Stimulated activated CD4-positive, alpha-beta T cell treated with anti-CD3 and anti-CD28 coated beads, Interleukin-2, amount 100 ng/mL, for 48 hours (primary cell): Measurements from ENCODE around the gene SLC27A1.
A peak's percentile ranks its signal among the peaks of the same experiment; 100 is the strongest.
"Not testable (repeated sequence)": the region's sequence is repeated elsewhere in the genome, so short reads cannot be mapped to it uniquely, and the experiment has no call there.

Experiments
- DNase-seq, 2 donors: peaks; one replicate each; pipeline ENCODE4 v3.0.0-alpha.2; 2020

Gene SLC27A1

DNA sequence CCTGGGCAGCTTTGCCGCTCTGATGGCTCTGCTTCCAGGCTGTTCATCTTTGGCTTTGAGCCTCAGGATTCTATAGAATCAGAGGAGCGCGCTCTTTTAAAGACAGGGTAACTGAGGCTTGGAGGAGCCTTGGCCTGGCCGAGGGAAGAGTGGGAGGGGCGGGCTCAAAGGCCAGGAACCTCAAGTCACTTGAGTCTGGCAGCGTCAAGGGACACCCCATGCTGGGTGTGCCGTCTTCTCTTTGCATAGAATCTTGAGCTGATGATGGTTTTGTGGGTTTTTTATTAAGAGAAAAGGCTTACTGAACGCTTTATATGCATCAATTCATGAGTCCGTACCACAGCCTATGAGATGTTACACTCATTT lies 42.2 kb downstream of the SLC27A1 start:
- DNase-seq = no peak

DNA sequence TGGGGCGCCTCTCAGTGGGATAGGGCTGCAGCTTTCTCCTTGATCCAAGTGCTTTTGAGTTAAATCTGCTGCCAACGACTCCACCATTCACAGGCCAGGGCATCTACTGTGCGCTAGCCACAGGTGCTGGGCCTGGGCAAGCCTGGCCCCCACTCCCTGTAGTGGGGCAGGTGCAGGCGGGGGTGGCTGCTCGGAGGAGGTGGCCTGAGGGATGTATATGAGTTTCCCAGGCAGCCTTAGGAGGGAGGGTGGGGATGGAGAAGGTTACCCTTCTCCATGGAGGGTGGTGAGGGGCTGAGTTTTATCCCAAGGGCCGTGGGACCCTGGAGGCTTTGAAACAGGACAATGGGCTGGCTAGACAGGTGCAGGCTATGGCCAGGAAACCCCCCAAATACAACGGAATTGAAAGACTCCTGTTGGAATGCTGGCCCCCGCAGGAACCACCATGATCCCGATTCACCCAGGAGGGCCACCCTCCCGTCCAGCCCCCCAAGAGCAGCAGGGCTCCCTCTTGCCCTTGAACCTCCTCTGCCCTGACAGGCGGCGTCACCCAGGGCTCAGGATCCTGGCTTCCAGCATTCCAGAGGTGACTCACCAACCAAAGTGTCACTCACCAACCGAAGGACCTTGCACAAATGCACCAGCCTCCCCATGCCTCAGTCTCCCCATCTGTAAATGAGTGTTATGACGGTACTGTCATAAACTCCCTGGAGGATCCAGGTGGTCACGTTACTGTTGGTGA lies 45.3 kb downstream of the SLC27A1 start:
- DNase-seq = no peak

DNA sequence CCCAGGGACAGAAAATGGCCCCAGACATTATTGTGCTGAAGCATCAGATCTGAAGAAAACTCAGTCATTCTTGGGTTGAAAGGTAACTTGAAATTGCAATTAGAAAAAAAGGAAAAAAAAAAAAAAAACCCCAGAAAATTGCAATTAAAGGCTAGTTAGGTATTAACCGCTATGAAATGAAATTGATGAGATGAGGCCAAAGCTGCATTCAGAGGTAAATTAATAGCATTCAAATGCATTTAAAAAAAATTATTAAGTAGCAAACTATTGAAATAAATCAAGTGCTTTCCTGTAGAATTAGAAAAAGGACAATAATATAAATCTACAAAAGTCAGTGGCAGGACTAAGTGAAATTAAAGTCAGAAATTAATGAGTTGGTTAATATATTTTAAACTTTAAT lies 47.6 kb downstream of the SLC27A1 start:
- DNase-seq = no peak

GRCh38 chr19:17518654-17519053 lies 48.3 kb downstream of the SLC27A1 start:
- not testable (repeated sequence) for DNase-seq

GRCh38 chr19:17519967-17520366 lies 49.6 kb downstream of the SLC27A1 start:
- no peak for DNase-seq

DNA sequence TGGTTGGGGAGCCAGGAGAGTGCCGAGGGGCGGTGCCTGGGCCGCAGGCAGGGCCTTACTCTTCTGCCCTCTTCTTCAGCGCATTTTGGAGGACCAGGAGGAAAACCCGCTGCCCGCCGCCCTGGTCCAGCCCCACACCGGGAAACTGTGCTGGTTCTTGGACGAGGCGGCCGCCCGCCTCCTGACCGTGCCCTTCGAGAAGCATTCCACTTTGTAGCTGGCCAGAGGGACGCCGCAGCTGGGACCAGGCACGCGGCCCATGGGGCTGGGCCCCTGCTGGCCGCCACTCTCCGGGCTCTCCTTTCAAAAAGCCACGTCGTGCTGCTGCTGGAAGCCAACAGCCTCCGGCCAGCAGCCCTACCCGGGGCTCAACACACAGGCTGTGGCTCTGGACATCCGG lies 50.5 kb downstream of the SLC27A1 start:
- no peak for DNase-seq

- DNase-seq = peak; percentile 33 to 48
Observed at GRCh38 chr19:17522988-17523872, 52.9 kb downstream of the SLC27A1 start.

- DNase-seq = no peak
Observed at GRCh38 chr19:17524651-17525050, 54.3 kb downstream of the SLC27A1 start.

- DNase-seq = no peak
Observed at GRCh38 chr19:17525141-17525540, 54.8 kb downstream of the SLC27A1 start.

- no peak for DNase-seq
Observed at GRCh38 chr19:17526922-17527321, 56.6 kb downstream of the SLC27A1 start.

DNA sequence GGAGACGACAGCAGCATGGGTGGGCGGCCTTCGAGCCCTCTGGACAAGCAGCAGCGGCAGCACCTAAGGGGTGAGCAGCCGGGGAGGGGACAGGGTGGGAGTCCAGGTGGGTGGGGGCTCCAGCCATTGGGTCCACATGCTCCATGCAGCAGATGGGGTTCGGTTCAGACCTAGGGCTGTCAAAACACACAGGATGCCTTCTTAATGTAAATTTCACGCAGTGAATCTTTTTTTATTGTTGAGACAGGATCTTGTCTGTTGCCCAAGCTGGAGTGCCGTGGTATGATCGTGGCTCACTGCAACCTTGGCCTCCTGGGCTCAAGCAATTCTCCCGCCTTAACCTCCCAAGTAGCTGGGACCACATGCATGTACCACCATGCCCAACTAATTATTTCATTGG lies 57.0 kb downstream of the SLC27A1 start:
- DNase-seq = no peak

GRCh38 chr19:17528610-17529009 lies 58.3 kb downstream of the SLC27A1 start:
- no peak for DNase-seq

DNA sequence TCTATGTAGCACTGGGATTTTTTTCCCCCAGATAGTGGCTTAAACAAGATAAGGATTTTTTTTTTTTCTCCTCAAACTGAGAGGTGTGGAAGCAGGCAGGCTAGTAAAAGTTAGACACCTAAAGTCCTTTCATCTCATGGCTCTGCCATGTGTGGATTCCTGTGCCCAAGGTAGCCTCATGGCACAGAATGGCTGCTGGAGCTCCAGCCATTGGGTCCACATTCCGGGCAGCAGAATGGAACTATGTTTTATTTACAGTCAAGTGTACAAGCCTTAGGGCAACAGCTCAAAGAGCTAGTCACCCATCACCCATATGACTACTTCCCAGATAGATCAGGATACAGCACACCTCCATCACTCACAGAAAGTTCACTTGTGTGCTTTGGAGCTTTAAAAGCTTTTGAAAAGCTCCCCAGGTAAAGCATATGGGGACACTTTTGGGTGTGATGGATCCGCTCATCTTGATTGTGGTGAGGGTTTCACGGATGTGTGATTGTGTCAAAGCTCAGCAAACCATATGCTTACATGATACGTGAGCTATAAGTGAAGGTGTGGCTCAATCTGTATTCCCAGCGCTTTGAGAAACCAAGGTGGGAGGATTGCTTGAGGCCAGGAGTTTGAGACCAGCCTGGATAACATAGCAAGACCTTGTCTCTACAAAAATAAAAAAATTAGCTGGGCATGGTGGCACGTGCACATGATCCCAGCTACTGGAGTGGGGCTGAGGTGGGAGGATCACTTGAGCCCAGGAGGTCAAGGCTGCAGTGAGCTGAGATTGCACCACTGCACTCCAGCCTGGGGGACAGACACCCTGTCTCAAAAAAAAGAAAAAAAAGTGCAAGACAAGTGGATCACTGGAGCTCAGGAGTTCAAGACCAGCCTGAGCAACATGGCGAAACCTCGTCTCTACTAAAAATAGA lies 59.2 kb downstream of the SLC27A1 start:
- no peak for DNase-seq

- DNase-seq = no peak
Observed at GRCh38 chr19:17530586-17530985, 60.3 kb downstream of the SLC27A1 start.

DNA sequence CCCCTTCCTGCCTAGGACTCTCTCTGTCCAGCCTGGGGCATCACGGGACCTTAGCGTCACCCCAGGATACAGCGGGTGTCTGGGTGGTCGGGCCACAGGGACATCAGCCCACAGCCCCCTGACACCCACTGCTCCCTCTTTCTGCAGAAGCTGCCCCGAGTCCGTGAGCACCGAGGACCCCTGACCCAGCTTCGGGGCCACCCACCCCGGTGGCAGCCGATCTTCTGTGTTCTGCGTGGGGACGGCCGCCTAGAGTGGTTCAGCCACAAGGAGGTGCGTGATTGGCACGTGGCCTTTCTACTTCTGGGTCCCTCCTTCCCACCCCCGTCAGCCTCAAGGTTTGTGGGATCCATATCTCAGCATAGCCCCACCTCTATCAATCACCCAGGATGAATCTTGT lies 61.8 kb downstream of the SLC27A1 start:
- no peak for DNase-seq

DNA sequence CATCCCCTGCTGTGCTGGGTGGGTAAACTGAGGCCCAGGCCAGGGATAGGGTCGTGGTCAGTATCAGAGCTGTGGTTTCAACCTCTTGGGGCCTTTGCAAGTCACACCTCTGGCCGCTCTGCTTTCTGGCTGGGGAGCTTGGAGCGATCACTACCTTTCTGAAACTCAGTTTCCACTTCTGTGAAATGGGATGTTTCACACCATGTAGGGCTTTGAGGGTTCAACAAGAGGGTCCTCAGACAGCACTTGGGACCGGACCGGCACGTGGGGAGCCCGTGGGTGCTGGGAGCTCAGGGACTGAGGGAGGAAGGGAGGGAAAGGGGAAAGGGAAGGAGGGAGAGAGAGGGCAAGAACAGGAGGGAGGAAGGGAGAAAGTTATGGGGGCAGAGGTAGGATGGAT lies 62.2 kb downstream of the SLC27A1 start:
- no peak for DNase-seq

DNA sequence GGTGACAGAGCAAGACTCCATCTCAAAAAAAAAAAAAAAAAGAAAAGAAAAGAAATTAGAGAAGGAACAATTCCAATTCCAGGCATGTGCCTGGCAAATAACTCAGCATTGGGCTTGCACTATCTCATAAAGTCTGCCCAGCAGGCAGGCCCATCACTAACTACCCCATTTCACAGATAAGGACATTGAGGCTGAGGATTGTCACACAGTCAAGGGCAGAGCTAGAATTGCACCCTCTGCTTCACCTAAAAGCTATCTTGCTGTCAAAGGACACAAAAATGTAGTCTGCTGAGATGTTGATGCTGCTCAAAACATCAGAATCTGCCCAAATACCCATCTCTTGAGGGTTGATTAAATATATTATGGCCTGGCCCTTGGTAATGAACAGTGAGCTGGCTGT lies 64.4 kb downstream of the SLC27A1 start:
- no peak for DNase-seq

GRCh38 chr19:17536955-17537354 lies 66.6 kb downstream of the SLC27A1 start:
- no peak for DNase-seq

DNA sequence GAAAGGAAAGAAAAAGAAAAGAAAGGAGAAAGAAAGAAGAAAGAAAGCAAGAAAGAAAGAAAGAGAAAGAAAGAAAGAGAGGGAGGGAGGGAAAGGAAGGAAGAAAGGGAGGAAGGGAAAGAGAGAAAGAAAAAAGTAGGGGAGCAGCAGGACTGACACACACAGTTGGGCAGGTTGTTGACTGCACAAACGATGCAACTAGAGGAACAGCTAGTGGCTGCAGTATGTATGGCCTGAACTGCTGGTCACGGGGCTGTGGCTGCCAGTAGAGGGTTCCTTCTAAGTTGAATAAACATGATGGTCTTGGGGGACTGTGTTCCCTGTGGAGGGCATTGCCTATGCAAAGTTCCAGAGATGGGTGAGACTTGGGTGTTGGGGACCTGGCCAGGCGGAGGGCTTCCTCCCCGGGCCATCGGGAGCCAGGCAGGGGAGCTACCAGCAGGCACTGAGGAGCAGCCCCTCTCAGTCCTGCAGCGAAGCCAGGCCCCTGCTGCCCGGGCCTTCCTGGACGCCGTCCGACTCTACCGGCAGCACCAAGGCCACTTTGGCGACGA lies 68.4 kb downstream of the SLC27A1 start:
- no peak for DNase-seq

GRCh38 chr19:17539238-17540117 lies 69.2 kb downstream of the SLC27A1 start:
- peak; percentile 97 to 98 for DNase-seq

- DNase-seq = no peak
Observed at GRCh38 chr19:17540174-17540573, 69.8 kb downstream of the SLC27A1 start.
